GM12801 (cell line): ENCODE measurements around the gene PRRT4.

Experiments used
- CTCF ChIP-seq: IDR thresholded peaks from one replicate; pipeline ENCODE4 v1.5.1; 2011; ENCODE audit warnings: control low read depth; ENCODE audit not compliant: insufficient read length; ENCODE audit errors: extremely low read depth

The PRRT4 gene

DNA sequence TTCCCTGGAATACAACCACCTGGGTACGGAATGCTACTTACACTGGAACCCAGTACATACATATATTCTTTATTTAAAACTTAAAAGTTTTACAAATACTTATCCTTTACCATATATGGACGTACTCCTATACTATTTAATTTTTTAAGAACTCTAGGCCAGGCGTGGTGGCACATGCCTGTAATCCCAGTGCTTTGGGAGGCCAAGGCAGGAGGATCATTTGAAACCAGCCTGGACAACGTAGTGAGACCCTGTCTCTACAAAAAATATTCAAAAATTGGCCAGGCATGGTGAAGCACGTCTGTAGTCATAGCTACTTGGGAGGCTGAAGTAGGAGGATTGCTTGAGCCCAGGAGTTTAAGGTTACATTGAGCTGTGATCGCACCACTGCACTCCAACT is 19.8 kb downstream of the PRRT4 start:
- TF ChIP-seq CTCF: no peak

- no peak for TF ChIP-seq CTCF
These were observed 25.8 kb downstream of the PRRT4 start for GRCh38 chr7:128335730-128336129.

GRCh38 chr7:128324368-128324680 is 37.2 kb downstream of the PRRT4 start:
- no peak for TF ChIP-seq CTCF

- no peak for TF ChIP-seq CTCF
These were observed 37.8 kb downstream of the PRRT4 start for GRCh38 chr7:128323459-128324367.

- TF ChIP-seq CTCF: no peak
These were observed 38.5 kb downstream of the PRRT4 start for GRCh38 chr7:128323040-128323439.

DNA sequence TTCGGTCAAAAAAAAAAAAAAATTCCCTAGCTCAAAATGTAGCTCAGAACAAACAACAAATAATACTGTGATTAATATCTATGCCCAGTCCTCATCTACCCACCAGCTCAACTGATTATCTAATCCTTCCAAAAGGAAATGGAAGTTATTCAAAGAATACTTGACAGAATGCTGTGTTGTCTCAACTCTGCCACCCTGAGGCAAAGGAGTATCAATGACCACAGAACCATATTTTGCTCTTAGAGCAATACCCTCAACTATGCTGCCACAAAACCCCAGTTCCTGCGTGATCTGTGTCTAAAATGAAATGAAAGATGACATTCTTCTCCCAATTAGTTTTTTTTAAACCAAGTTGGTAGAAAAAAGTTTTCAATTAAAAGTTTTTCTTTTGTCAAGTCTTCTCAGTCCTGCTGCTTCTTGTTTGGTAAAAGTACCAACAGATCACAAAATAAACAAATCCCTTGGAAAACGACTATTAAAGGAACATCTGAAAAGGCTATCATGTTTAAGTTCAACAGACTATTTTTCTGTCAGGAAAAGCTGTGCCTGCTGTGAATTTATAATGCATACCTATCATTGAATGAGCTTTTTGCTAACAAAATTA is 39.3 kb downstream of the PRRT4 start:
- TF ChIP-seq CTCF: no peak

- no peak for TF ChIP-seq CTCF
These were observed 40.5 kb downstream of the PRRT4 start for GRCh38 chr7:128321044-128321422.
